NCI-H2196 (cell line): ENCODE data around the gene HHEX.
"Not testable (repeated sequence)": the region's sequence is repeated elsewhere in the genome, so short reads cannot be mapped to it uniquely, and the experiment has no call there.

Experiments used
- DNase-seq: peaks from one replicate; lab custom pipeline; 2025; ENCODE audit not compliant: unreplicated experiment; lab: John Stamatoyannopoulos, UW

Gene HHEX

DNA sequence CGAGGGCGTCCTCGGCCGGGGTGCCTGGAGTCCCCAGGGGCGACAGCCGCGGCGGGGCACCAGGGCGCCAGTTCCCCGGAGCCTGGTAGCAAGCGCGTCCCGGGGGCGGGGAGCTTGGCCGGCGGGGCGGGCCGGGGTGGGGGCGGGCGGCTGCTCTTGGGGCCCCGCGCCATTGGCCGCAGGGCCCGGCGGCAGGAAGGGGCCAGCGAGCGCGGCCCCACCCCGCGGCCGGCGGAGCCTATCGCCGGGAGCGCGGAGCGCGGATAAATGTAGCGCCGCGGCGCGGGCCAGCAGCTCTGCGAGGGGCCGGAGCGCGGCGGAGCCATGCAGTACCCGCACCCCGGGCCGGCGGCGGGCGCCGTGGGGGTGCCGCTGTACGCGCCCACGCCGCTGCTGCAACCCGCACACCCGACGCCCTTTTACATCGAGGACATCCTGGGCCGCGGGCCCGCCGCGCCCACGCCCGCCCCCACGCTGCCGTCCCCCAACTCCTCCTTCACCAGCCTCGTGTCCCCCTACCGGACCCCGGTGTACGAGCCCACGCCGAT, at the start of gene HHEX:
TSS of gene HHEX (plus strand) at position 293 of the 548 bp plus-strand sequence. CDS start at position 325, 32 bp downstream.
- DNase-seq = peak; percentile 33

DNA sequence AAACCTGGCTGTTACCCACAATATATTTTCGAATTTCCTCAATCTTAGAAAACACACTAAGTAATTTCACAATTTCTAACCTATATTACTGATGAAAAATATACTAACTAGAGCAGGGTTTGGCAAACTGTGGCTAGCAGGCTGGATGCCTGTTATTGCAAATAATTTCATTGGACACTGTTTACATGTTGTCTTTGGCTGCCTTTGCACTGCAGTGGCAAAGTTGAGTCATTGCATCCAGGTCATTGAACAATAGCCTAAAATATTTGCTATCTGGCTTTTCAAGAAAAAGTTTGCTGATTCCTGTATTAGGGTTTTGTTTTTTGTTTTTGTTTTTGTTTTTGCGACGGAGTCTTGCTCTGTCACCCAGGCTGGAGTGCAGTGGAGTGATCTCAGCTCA, 49.6 kb upstream of the HHEX start:
- no peak for DNase-seq

GRCh38 chr10:92641492-92641891, 48.3 kb upstream of the HHEX start:
- no peak for DNase-seq

GRCh38 chr10:92644921-92645320, 44.8 kb upstream of the HHEX start:
- no peak for DNase-seq

DNA sequence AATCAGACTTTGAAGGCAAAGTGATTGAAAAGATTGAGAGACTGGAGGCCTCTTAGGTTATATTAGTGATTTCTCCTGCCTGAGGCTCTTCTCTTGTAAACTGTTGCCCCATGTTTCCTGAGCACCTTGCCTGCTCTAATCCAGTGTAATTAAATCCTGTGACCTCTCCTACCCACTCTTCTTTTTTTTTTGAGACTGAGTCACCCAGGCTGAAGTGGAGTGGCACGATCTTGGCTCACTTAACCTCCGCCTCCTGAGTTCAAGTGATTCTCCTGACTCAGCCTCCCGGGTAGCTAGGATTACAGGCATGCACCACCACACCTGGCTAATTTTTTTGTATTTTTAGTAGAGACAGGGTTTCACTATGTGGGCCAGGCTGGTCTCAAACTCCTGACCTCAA, 38.9 kb upstream of the HHEX start:
- not testable (repeated sequence) for DNase-seq

DNA sequence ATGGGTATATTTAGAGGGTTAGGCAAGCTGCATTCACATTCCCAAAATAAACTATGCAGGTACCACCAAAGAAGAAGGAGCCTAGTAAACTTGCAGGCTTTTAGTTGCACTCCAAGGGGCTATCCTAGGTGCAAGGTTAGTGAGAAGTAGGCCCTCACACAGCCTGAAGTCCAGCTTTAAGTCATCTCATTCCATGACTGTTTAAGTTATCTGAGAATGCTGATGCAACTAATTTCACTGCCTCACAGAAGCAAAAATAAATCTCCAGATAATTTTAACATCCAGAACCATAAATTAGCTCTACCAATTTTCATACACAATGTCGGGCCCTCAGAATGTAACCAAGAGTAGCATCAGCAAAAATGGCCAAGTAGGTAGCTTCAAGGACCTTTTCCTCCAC, 34.3 kb upstream of the HHEX start:
- no peak for DNase-seq

DNA sequence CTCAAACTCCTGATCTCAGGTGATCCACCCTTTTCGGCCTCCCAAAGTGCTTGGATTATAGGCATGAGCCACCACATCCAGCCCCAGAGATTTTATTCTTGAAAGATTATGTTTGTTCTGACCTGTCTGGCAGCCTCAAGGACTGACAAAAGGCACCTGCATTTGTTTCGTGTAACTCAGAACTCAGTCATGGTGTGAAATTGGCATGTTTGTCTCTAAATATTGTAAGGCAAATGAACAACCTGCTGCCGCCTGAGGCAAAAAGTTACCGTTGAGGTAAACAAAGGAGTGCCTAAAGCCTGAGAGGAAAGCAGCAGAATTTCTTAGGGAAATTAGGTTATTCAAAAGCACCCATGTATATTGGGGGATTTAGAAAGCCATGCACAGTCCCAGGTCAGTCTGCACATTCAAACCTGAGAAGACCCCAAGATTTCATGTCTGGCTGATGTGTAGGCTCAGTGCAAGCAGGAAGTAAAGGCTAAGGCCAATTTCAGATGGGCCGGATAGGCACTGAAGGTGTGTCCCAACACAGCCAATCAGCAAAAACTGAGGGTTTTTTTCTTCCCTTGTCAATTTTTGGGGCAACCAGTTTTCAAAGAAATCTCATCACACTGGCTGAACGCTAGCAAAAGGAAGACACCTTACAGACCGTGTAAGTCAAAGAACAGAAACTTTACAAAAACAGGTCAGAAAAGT, 33.3 kb upstream of the HHEX start:
- no peak for DNase-seq

- DNase-seq = no peak
Measured at GRCh38 chr10:92657024-92657423, 32.7 kb upstream of the HHEX start.

GRCh38 chr10:92662848-92663247, 26.9 kb upstream of the HHEX start:
- no peak for DNase-seq

DNA sequence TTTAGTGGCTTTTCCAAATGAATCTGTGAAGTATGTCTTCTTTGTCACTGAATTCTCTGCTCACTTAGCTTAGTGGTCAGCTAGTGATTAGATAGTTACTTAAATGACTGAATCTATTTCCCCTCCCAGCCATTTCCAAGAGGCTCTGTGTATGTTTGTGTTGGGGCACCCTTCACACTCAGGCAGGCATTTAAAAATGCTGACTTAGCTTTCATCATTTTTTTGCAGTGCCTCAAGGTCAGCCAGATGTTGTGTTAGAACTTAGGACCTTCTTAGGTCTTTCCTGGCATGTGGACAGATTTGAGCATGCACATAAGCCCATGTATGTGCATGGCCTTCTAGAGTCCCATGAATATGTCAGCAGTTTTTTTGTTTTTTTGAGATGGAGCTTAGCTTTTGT, 25.4 kb upstream of the HHEX start:
- no peak for DNase-seq

DNA sequence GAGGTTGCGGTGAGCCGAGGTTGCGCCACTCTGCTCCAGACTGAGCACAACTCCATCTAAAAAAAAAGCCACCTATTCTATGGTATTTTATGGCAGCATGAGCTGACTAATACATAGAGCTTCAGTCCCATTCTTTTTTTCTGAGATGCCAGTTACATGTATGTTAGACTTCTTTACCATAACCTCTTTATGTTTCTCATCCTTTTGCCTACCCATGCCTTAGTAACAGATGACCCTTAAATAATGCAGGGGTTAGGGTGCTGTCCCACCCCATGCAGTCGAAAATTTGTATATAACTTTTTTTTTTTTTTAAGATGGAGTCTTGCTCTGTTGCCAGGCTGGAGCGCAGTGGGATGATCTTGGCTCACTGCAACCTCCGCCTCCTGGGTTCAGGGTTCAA, 22.7 kb upstream of the HHEX start:
- DNase-seq = no peak

DNA sequence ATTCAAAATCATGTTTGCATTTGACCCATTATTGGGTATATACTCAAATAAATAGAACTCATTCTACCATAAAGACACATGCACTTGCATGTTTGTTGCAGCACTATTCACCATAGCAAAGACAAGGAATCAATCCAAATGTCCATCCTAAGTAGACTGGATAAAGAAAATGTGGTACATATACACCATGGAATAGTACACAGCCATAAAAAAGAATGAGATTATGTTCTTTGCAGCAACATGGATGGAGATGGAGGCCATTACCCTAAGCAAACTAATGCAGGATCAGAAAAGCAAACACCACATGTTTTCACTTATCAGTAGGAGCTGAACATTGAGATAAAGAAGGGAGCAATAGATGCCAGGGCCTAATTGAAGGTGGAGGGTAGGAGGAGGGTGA, 12.0 kb upstream of the HHEX start:
- no peak for DNase-seq

DNA sequence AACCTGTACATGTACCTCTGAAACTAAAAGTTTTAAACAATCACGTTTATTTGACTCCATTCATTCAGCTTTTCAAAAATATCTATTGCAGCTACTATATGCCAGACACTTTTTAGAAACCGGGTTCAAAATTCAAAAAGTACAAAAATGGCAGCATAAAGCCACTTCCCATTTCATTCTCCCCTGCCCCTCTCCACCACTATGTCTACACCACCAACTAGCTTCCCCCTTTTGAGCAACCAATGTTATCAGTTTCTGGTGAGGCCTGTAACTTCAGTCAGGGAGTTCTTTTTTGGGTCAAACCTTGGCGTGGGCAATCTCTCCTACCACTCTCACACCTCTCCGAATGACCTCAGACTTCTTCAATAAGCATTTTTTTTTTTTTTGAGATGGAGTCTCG, 11.5 kb upstream of the HHEX start:
- DNase-seq = no peak

DNA sequence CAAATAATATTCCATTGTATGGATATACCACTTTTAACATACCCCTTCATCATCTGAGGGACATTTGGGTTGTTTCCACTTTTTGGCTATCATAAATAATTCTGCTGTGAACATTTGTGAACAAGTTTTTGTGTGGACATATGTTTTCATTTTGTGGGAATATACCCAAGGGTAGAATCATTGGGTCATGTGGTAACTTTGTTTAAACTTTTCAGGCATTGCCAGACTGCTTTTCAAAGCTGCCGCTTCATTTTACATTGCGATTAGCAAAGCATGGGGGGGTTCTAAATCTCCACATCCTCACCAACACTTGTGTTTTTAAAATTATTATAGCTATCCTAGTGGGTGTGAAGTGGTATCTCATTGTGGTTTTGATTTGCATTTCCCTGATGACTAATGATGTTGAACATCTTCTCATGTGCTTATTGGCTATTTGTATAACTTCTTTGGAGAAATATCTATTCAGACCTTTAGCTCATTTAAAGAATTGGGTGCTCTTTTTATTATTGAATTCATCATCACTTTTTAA, 8.4 kb upstream of the HHEX start:
- DNase-seq = no peak

DNA sequence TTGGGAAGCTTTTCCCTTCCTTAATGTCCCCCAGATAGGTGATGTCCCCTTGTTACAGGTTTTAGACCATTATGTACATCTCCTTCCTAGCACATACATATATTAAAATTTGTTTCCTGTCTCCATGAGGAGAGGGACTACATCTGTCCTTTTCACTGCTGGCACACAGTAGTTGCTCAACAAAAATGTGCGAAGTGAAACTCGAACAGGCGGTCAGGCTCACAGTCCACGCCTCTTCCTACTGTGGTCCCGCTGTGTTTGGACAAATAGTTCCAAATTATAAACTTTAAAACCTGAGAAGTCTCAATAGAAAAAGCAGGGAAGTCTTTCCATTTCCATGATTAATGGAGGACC, 1.2 kb upstream of the HHEX start:
- DNase-seq = no peak

- DNase-seq = peak; percentile 3
Measured at GRCh38 chr10:92688927-92689662, 660 bp upstream of the HHEX start.

GRCh38 chr10:92690211-92690914, 608 bp downstream of the HHEX start:
- peak; percentile 7 for DNase-seq

- no peak for DNase-seq
Measured at GRCh38 chr10:92690915-92691590, 1.3 kb downstream of the HHEX start.

- no peak for DNase-seq
Measured at GRCh38 chr10:92691591-92692079, 1.9 kb downstream of the HHEX start.

DNA sequence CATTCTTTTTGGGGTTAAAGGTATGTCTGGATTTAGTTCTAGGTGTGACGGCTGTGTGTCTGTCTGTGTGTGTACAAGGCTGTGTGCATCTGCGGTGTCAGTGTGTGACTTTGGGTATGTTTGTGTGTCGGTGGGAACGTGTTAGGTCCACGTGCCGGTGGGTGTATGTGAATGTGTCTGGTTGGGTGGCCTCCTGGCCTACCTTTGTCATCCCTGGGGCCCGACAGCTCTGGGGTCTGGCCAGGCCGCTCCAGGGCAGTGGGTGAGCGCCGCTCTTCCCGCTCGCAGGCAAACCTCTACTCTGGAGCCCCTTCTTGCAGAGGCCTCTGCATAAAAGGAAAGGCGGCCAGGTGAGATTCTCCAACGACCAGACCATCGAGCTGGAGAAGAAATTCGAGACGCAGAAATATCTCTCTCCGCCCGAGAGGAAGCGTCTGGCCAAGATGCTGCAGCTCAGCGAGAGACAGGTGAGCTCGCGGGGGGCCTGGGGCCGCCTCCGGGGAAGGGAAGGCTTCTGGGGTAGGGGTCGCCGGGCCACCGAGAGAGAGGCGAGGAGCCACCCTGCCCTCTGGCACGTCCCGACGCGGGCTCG, 2.4 kb downstream of the HHEX start:
- no peak for DNase-seq
